GM18502 (cell line): ENCODE results near the gene SH3BGRL2.
A peak's percentile ranks its signal among the peaks of the same experiment; 100 is the strongest.

Experiments
- ATAC-seq: cut with Tn5 transposase; IDR thresholded peaks from one replicate; pipeline ENCODE4 v1.9.1; 2021; ENCODE audit warnings: mild to moderate bottlenecking; ENCODE audit not compliant: unreplicated experiment, poor library complexity

SH3BGRL2 gene

GRCh38 chr6:79630883-79631692 lies at the start of gene SH3BGRL2:
Gene SH3BGRL2, plus strand, starts transcription at chr6:79631329. Its CDS starts 133 bp downstream, at chr6:79631462.
- ATAC-seq, result peak; percentile 80

- no peak for ATAC-seq
Observed at GRCh38 chr6:79584332-79584731, 46.8 kb upstream of the SH3BGRL2 start.

DNA sequence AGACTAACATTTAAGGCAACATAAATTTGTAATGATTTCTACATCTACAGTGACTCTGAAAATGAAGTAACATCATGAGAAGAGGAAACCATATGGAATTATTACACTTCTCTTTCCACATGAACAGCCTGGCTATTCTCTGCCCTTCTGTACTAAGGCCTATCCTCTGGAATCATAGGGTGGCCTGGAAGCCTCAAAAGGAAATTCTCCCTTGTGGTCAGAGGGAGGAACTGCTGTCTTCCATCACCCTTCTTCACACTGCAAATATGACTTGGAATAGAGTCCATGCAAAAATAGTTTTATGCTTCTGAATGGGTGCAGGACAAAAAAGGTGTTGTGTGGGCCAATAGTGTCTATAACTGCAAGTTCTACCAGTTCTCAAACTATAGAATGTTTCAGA lies 44.6 kb upstream of the SH3BGRL2 start:
- peak; percentile 65 for ATAC-seq

DNA sequence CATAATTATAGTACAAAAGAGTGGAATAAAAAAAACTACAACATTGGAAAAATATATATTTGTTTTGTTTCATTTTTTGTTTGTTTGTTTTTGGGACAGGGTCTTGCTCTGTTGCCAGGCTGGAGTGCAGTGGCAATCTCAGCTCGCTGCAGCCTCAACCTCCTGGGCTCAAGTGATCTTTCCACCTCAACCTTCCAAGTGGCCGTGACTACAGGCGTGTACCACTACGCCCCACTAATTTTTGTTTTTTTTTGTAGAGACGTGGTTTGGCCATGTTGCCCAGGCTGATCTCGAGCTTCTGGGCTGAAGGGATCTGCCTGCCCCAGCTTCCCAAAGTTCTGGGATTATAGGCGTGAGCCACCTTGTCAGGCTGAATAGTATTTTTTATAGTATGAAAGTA lies 41.4 kb upstream of the SH3BGRL2 start:
- ATAC-seq, result no peak

GRCh38 chr6:79597155-79597554 lies 34.0 kb upstream of the SH3BGRL2 start:
- no peak for ATAC-seq

DNA sequence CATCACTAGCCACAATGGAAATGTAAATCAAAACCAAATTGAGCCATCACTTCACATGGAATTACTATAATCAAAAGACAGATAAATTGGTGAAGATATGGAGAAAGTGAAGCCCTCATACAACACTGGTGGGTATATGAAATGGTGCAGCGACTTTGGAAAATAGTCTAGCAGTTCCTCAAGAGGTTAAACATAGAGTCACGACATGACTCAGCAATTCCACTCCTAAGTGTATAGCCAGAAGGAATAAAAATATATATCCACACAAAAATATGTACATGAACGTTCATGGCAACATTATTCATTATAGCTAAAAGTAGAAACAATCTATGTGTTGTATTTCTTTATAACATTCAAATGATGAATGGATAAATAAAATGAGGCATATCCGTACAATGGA lies 33.1 kb upstream of the SH3BGRL2 start:
- ATAC-seq, result no peak

DNA sequence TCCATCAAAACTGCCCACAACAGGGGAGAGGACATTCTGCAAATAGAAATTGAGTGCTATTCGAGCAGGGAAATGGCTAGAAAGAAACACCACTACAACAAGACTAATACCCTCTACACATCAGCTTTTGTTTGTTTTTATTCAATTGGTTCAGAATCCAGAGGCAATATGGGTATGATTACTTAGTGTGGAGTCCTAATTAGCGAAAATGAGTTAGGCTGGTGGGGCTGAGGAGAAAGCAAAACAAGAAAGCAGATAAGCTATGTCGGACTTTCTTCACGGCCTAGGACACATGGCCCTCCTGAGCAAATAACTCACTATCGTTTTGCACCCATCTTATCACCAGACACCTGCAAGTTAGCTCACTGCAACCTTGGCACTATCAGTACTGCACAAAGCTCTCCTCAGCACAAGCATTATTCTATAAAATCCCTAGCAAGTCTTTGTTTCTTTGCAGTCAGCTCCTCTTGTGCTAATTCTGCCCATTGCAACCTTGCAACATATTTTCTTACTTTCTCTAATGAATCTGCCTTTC lies 31.3 kb upstream of the SH3BGRL2 start:
- no peak for ATAC-seq

DNA sequence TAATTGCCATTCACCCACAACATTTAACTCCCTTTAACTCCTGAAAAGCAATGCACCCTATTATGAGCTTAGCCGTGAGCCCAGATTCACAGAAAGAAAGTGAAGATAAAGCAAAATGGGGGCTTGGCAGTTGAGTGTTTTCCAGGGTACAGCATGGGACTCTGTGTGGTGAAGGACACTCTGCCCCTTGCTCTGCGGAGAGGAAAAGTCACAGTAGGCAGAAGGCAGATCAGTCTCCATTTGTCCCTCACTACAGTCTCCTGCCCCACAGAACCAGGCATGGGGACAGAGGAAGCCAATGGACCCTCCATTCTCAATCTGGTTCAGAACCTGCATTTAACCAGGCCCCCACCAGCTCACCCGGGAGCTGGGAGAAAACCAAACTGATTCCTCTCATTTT lies 30.8 kb upstream of the SH3BGRL2 start:
- ATAC-seq, result no peak

DNA sequence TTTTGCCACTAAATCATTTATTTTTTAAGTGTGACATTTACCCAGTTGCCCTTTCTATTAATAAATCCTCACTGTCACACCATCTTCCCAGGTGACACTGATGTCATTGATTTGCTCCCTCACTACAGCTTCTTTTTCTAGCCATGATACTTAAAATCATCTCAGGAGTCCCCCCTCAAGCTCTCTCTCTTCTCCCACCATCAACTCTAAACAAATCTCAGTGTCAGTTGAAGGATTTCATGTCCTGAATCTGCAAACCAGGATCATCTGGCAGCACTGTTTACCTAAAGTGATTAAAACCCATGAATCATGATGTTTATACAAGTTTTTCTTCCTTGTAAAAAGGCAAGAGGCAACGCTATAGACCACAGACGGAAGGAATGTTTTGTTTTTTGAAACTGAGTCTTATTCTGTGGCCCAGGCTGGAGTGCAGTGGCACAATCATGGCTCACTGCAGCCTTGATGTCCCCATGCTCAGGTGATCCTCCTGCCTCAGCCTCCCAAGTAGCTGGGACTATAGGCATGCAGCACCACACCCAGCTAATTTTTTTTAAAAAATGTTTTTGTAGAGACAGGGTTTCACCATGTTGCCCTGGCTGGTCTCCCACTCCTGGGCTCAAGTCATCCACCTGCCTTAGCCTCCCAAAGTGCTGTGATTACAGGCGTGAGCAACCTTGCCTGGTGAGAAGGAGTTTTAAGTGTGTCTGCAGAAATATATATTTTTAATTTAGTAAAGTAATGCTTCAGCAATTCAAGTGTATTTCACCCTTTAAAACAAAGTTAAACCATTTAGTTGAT lies 30.1 kb upstream of the SH3BGRL2 start:
- ATAC-seq, result no peak

- no peak for ATAC-seq
Observed at GRCh38 chr6:79602859-79603258, 28.3 kb upstream of the SH3BGRL2 start.

- no peak for ATAC-seq
Observed at GRCh38 chr6:79604583-79605037, 26.5 kb upstream of the SH3BGRL2 start.

DNA sequence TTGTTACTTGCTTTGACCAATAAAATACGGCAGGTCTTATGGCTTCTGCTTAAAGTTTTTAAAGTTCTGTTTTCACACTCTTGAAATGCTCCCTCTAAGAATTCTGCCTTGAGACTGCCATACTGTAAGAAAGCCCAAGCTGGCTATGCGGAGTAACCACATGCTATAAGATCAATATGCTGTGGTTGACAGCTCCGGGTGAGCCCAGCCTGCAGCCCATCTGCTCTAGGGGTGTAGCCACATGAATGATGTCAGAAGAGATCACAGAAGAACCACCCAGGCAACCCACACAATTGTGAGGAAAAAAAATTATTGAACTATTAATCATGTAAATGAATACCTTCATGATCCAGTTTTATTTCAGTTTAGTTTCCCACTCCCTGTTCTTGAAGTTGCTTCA lies 26.1 kb upstream of the SH3BGRL2 start:
- ATAC-seq, result no peak

DNA sequence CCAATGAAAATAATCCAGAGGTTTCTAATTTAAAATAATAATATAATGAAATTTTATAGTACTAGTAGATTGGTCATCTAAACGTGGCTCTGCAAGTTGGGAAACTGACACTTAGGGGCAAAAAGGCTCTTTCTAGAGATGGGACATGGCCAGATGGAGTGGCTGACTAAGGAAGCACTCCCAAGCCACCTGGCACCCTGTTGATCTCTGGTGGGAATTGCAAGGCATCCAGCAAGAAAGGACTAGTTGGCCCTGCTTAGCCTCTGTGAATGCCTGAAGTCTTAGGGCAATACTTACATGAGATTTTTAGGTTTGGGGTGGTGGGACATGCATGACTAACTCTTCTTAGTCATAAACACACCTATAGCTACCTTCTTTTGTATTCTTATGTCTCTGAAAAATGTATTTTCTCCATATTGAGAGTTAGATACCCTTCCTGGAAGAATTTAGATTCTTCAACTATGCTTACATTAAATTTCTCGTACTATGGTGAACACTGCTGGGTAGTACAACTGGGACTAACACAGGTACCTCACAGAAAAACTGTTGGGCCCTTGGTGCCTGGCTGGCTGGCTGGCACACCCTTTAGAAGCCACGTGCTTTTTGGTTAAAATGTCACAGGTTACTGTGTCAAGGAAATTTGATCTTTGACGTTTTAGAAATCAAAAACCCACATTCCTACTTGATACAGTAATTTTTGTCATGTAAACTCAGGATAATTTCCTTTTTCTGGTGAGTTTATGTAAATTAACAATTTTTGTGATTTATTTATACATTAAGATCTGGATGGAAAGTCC lies 25.0 kb upstream of the SH3BGRL2 start:
- no peak for ATAC-seq

GRCh38 chr6:79607000-79607399 lies 24.1 kb upstream of the SH3BGRL2 start:
- ATAC-seq, result no peak

GRCh38 chr6:79608334-79609224 lies 22.6 kb upstream of the SH3BGRL2 start:
- no peak for ATAC-seq

GRCh38 chr6:79609225-79609595 lies 21.9 kb upstream of the SH3BGRL2 start:
- no peak for ATAC-seq

- no peak for ATAC-seq
Observed at GRCh38 chr6:79610306-79611009, 20.7 kb upstream of the SH3BGRL2 start.

GRCh38 chr6:79612457-79612856 lies 18.7 kb upstream of the SH3BGRL2 start:
- no peak for ATAC-seq

DNA sequence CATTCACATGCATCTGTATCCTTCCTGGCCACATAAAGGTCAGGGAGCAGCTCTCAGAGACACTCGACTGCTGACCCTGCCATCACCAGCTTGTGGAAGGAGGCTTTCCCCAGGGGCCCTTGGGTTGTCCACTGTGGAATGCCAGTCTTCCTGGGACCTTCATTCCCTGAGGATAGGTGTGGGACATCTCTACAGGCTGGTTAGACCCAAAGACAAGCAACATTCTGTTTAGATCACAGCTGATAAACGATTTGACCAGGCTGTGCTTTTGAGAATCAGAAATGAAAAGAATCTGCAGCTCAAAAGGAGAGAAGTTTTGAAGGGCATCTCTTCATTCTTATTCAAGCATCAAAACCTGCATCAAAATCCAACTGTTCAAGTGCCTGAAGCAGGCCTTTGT lies 18.2 kb upstream of the SH3BGRL2 start:
- no peak for ATAC-seq
